NCI-H2081 treated with DMSO at 0.1 percent for 48 hours (cell line): ENCODE measurements around the gene SLC38A1.
"Not testable (repeated sequence)": the region's sequence is repeated elsewhere in the genome, so short reads cannot be mapped to it uniquely, and the experiment has no call there.

ENCODE experiments used
- DNase-seq: peaks from one replicate; lab custom pipeline; 2025; lab: John Stamatoyannopoulos, UW

The SLC38A1 gene

GRCh38 chr12:46165191-46165590, 103.7 kb downstream of the SLC38A1 start:
- no peak for DNase-seq

DNA sequence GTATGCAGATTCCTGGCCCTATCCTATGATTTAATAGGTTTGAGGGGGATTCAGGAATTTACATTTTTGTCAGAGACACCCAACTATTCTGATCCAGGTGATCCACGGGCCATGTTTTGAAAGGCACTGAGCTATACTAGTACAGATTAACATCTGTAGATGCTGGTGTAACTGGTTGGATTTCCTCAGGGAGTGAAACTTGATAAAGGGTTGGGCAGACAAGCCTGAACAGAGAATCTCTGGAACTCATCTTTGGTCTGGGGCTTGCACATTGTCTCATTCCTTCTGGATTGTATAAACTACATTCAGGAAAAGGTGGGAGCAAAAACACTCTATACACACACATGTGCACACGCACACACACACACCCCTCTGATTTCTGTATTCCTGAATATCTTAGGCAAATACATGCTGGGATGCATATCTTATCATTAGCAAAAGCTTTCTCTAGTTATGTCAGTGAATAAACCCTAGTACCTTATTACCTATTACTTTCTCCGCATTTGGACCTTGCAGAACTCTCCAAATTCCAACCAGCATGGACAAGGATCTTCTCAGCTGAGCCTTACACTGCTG, 104.6 kb downstream of the SLC38A1 start:
- DNase-seq = no peak

GRCh38 chr12:46162549-46163076, 106.2 kb downstream of the SLC38A1 start:
- DNase-seq = not testable (repeated sequence)

- DNase-seq = no peak
Measured at GRCh38 chr12:46160981-46161690, 107.7 kb downstream of the SLC38A1 start.

DNA sequence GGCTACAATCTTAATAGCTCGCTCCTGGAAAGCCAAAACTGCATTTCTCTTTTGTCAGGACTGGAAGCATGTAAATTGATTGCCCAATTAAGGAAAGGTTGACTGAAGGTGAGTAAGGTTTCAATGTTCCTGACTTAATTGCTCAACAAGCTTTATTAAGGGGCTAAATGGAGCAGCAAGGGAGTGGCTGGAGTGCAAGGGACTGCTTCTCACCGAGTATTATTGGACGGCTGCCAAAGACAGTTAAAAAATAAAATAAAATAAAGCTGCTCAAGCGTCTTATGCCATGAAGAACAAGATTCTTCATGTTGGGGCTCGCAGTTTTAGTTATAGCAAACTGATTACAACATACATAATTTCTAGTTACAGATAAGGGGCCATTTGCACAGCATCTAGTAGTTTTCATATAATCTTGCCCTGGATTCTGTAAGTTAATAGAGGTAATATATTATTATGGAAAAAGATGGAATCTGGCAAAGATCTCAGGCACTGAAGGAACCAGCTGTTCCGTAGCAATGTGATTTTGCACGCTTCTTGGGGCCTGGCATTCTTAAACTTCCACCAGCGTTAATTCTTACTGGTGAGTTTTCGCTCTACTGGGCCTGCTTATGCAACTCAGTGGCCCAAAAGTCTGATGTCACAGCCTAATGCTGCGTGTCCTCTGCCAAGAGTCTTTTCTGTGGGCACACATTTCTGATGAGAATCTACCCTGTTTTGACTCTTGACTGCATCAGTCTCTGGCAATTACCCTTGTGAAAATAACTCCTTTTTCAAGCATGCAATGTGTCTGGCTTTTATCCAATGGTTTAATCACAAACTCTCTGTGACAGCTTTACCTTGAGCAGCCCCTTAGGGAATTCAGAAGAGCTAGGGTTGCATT, 108.5 kb downstream of the SLC38A1 start:
- DNase-seq = no peak

- DNase-seq = no peak
Measured at GRCh38 chr12:46159309-46159901, 109.4 kb downstream of the SLC38A1 start.

DNA sequence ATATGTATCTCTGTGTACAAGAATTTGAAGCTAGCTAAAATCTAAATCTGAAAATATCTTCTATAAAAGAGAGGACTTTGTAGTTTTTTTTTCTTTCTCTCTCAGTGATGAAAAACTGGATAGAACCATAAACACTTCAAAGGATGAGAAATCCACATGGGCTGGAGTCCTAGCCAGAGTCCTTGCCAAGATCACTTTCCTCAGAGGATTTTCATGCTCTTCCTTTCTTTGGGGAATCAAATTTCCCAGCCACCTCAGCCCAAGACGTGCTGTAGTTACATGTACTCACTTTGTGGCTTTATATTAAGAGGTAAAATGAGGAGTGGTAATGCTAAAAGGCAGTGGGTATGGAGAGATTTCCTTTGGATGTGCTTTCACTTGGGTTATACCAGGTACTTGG, 110.3 kb downstream of the SLC38A1 start:
- no peak for DNase-seq

GRCh38 chr12:46154221-46154985, 114.4 kb downstream of the SLC38A1 start:
- DNase-seq = no peak

DNA sequence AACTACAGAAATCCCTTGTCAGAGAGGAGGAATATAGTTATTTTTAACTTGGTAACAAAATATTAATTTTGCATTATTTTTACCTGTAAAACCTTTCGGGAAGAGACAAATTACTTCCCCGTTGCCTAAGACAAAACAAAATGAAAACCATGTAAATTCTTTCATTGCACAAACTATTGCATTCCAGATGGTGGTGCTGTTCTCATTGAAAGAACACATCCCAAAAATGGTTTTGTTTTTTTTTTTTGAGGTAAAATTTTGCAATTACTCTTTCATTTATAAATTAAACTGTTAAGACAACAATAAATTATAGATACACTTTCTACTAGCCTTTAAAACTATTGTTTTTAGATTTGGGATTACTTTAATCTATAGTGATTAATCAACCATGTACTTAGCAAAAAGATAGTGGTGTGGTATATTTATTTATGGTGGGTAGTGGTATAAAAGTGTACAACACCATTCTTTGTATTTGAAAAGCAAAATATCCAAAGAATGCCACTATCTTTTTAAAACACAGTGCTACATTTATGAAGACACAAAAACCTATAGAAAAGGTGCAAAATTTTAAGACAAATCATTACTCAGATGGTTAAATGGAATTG, 115.5 kb downstream of the SLC38A1 start:
- DNase-seq = no peak

- no peak for DNase-seq
Measured at GRCh38 chr12:46152456-46152855, 116.4 kb downstream of the SLC38A1 start.

DNA sequence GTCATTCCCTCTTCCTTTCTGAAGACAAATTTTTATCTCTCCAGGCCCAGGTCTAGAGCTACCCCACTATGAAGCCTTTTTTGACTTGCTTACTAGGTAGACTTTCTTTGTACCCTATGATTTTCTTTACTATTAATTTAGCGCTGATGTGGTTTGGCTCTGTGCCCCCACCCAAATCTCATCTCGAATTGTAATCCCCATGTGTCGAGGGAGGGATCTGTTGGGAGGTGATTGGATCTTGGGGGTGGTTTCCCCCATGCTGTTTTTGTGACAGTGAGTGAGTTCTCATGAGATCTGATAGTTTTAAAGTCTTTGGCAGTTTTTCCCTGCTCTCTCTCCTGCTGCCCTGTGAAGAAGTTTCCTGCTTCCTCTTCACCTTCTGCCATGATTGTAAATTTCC, 118.1 kb downstream of the SLC38A1 start:
- DNase-seq = no peak

GRCh38 chr12:46149905-46150304, 118.9 kb downstream of the SLC38A1 start:
- DNase-seq = no peak

GRCh38 chr12:46149079-46149464, 119.8 kb downstream of the SLC38A1 start:
- DNase-seq = no peak

GRCh38 chr12:46148327-46149078, 120.3 kb downstream of the SLC38A1 start:
- DNase-seq = no peak

GRCh38 chr12:46147144-46147543, 121.7 kb downstream of the SLC38A1 start:
- no peak for DNase-seq

GRCh38 chr12:46145881-46146280, 123.0 kb downstream of the SLC38A1 start:
- DNase-seq = no peak

DNA sequence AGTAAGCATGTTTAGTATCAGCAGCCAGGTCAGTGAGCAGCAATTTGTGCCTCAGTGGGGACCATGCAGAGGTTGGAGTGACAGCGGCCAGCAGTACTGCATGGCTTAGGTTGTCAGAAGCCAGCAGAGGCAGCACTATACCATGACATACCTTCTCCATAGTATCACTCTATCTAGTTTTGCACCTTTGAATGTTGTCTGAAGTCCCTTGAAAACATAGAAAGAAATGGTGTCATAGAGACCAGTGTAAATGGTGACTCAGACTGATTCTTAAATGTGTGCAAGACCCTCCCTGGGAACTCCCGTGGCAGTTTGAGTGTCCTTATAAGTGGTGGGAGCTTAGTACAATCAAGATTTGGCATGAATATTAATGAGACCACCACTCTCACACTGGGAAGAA, 124.4 kb downstream of the SLC38A1 start:
- DNase-seq = no peak

DNA sequence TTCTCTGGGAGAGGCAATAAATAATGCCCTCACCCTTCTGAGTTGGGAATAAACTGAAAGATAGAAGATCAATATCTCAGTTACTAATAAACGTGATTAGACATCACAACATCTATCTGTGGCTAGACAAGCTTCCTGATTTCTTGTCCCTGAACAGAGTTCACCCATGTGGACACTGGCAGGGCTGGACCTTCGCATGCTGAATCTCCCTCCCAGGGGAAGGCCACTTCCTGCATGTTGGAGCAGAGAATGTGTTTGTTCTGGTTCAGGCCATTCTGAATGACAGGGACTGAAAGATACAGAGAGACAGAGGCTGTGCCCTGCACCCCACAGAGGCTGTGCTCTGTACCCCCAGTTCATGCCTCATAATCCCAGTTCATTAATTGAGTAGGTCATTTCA, 132.6 kb downstream of the SLC38A1 start:
- no peak for DNase-seq

DNA sequence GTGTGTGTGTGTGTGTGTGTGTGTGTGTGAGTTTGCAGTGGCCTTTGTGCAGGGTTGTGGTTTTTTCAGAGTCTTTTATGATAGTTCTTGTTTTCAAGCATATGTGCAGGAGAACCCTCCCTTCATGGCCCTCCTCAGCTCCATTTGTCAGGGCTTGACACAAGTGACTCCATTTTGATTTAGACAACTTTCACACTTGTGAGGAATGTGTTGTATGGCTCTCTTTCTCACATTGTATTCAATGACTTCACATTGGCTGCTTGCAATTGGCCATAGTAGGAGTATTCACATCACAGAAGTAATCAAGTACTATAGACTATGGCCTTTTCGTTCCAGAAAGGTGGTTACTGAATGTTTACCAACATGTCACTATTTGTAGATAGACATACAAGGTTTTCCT, 133.1 kb downstream of the SLC38A1 start:
- DNase-seq = no peak

GRCh38 chr12:46134852-46135251, 134.0 kb downstream of the SLC38A1 start:
- DNase-seq = no peak
